ENCODE results near the gene PDZK1IP1. TPM values are rescaled to one million over a fixed set of nuclear protein-coding genes. Genes with fewer than 3 reads are reported as not detected.

PDZK1IP1 gene
- total RNA-seq, 1 donor = 0.43 TPM

- no peak overlapping the region for H3K4me3 ChIP-seq (ENCODE audit: low read depth, low read length)
- TF ChIP-seq CTCF (IDR thresholded peaks at IDR 0.05; ENCODE audit: insufficient read depth, low read depth, low read length) = no peak
- DNase-seq (ENCODE audit: low read depth) = no peak
Measured at GRCh38 chr1:47180603-47181094, 9.2 kb downstream of the PDZK1IP1 start.

- no peak for DNase-seq (ENCODE audit: low read depth)
- H3K4me3 ChIP-seq (ENCODE audit: low read depth, low read length) = no peak overlapping the region
- no peak for TF ChIP-seq CTCF (IDR thresholded peaks at IDR 0.05; ENCODE audit: insufficient read depth, low read depth, low read length)
Measured at GRCh38 chr1:47179988-47180563, 9.8 kb downstream of the PDZK1IP1 start.

DNA sequence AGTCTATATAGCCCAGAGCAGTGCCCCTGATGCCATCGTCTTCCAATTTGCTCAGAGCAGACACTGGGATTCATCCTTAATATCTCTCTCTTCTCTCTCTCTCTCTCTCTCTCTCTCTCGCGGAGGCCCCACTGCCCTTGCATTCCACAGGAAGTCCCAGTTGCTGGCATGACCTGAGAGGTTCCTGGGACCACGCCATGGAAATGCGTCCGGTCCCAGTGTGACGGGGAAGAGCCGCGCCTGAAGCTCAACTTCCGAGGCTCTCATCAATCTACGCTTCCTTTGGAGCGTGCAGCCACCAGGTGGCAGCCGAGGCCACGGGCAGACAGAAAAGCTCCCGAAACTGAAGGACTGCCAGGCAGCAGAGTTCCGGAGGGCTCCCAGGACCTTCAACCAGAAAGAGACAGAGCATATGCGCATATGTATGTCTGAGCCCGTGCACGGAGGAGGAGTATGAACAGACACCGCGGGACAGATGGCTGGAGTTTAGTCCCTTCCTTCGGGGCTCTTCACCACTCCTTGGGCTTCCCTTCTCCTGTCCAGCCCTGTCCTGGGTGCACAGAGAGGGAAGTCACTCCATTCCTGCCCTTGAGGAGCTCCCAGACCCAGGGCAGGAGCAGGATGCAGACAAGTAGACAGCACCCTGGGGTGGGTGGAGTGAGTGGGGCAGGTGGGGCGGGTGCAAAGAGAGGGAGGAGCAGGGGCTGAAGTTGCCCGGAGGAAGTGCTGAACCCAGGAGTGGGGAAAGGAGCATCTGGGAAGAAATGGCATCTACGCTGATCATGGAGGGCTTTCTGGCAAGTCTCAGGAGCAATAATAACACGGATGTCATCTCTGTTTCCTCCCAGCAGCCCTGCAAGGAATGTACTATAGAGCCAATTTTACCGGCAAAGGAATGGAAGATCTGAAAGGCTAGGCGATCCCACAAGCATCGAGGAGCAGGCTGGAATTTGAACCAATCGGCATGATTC lies 10.5 kb downstream of the PDZK1IP1 start:
- TF ChIP-seq CTCF (IDR thresholded peaks at IDR 0.05; ENCODE audit: insufficient read depth, low read depth, low read length) = peak; percentile 96
- DNase-seq (ENCODE audit: low read depth) = peak; percentile 86
- H3K4me3 ChIP-seq (ENCODE audit: low read depth, low read length) = peak overlapping the region; percentile 50

- no peak for TF ChIP-seq CTCF (IDR thresholded peaks at IDR 0.05; ENCODE audit: insufficient read depth, low read depth, low read length)
- peak overlapping the region; percentile 50 for H3K4me3 ChIP-seq (ENCODE audit: low read depth, low read length)
- DNase-seq (ENCODE audit: low read depth) = no peak
Measured at GRCh38 chr1:47178654-47179016, 11.2 kb downstream of the PDZK1IP1 start.

GRCh38 chr1:47178020-47178419 lies 11.8 kb downstream of the PDZK1IP1 start:
- no peak for TF ChIP-seq CTCF (IDR thresholded peaks at IDR 0.05; ENCODE audit: insufficient read depth, low read depth, low read length)
- H3K4me3 ChIP-seq (ENCODE audit: low read depth, low read length) = no peak overlapping the region
- no peak for DNase-seq (ENCODE audit: low read depth)

DNA sequence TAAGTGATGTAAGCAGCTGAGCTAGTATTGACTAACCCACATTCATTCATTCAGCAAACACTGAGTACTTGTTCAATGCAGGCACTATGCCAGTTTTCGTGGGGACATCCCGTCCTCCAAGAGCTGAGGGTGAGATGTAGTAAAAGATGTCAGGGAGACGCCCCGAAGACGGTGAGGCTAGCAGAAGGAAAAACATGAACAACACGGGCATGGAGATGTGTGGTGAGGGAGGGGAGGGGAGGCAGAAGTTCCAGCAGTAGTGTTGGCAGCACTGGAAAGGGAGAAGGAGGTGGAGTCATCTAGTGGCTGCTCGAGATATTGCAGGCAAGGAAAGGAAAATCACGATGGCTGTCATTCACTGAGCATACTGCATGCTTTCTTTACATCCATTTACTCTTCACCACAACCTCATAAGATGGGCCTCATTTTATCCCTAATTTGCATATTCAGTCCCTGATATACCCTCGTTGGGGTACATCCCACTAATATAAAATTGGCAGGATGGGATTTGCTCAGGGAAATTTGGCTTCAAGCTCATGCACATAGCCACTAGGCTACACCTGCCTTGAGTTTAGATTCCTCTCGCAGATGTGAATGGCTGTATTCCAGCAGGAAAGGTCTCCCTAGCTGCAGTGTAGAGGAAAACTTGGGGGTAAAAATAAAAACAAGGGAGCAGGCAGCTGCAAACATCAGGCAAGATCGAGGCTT lies 14.5 kb downstream of the PDZK1IP1 start:
- H3K4me3 ChIP-seq (ENCODE audit: low read depth, low read length) = no peak overlapping the region
- DNase-seq (ENCODE audit: low read depth) = peak; percentile 42
- TF ChIP-seq CTCF (IDR thresholded peaks at IDR 0.05; ENCODE audit: insufficient read depth, low read depth, low read length) = peak; percentile 99
